Measurements from ENCODE around the gene ARHGAP44.

Gene ARHGAP44

GRCh38 chr17:12907477-12907876 is 118.2 kb downstream of the ARHGAP44 start:
- DNase-seq, result no peak

- no peak for DNase-seq
Observed at GRCh38 chr17:12909046-12909445, 119.7 kb downstream of the ARHGAP44 start.

GRCh38 chr17:12909511-12909910 is 120.2 kb downstream of the ARHGAP44 start:
- DNase-seq, result no peak

GRCh38 chr17:12911239-12911638 is 121.9 kb downstream of the ARHGAP44 start:
- no peak for DNase-seq

GRCh38 chr17:12917399-12917798 is 128.1 kb downstream of the ARHGAP44 start:
- no peak for DNase-seq

DNA sequence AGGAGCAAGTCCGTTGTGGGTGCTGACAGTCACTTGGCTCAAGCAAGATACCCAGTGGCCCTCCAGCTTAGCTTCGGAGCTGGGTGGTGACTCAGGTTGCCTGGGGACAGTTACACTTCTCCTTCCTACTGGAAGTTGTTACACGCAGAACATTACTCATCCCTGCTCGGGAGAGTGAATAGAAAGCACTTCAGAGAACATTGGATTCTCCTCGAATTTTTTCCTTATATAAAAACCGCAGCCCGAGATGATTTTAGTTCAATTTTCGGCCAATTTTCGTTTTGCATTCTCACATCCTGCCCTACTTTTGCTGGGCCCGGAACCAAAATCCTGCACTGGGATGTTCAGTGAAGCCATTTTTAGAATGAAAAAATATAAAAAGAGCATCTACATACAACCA is 128.8 kb downstream of the ARHGAP44 start:
- no peak for DNase-seq

DNA sequence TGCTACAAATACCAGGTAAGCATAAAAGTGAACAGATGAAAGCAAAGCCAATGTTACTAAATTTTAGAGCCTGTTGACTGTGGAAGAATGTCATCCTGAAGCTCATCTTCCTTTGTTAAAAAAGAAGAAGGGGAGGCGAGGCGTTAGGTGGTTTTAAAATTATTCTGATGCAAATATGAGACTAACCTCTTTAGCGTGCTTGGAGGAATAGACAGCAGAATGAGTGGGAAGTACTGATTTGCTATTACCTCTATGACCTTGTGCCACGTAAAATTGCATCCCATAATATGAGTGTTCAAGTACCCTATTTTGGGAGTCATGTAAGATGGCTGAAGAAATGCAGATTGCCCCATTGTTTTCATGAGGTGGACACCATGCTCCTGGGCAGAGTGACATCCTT is 132.8 kb downstream of the ARHGAP44 start:
- no peak for DNase-seq

DNA sequence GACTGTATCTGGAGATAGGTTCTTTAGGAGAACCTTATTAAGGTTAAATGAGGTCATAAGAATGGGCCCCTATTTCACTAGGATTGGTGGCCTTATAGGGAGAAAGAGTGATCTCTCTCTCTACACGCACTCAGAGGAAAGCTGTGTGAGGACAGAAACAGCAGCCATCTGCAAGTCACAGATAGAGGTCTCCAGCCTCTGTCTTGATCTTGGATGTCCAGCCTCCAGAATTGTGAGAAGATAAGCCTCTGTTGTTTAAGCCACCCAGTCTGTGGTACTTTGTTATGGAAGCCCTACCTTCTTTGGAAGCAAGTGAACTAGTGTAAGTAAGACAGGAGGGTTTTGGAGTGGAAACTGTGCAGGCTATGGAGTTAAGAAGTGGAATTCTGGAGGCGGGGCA is 135.3 kb downstream of the ARHGAP44 start:
- DNase-seq, result no peak

- DNase-seq, result no peak
Observed at GRCh38 chr17:12927001-12927400, 137.7 kb downstream of the ARHGAP44 start.

GRCh38 chr17:12927541-12928425 is 138.5 kb downstream of the ARHGAP44 start:
- DNase-seq, result no peak

GRCh38 chr17:12928736-12929135 is 139.4 kb downstream of the ARHGAP44 start:
- peak; percentile 37 for DNase-seq

GRCh38 chr17:12936501-12936900 is 147.2 kb downstream of the ARHGAP44 start:
- no peak for DNase-seq

- no peak for DNase-seq
Observed at GRCh38 chr17:12940699-12941098, 151.4 kb downstream of the ARHGAP44 start.

DNA sequence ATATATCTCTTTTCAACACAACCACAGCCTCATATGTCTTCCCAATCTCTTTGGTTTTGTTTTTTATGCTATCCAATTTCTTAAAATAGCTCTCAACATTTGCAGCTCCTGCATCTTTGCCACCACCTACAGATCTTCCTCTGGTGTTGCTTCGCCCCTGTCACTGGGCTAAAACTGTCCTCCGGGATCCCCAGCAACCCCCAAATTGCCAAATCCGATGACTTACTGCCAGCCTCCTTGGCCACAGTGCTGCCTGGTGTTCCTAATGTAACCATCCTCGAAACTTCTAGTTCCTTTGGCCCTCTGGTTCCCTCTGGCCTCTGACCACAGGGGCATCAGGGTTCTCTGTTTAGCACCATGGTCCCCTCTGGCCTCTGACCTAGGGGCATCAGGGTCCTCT is 157.7 kb downstream of the ARHGAP44 start:
- no peak for DNase-seq

DNA sequence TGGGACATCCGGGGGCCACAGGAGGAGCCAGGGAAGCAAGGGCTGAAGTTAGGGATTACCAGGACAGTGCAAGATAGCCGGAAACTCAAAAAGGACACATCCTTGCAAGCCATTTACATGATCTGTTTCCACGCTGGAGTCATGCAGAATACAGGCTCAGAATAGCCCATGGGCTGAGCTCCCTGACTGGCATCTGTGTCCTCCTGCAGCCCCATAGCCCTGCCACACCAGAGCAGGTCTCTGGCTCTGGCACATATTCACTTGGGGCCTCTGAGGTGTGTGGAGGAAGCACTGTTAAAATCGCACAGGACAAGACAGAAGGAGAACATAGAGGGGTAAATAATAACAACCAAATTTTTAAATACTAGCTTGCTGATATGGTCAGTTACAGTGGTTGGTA is 162.7 kb downstream of the ARHGAP44 start:
- DNase-seq, result no peak

GRCh38 chr17:12953156-12953555 is 163.9 kb downstream of the ARHGAP44 start:
- DNase-seq, result no peak

GRCh38 chr17:12955521-12955920 is 166.2 kb downstream of the ARHGAP44 start:
- DNase-seq, result no peak

DNA sequence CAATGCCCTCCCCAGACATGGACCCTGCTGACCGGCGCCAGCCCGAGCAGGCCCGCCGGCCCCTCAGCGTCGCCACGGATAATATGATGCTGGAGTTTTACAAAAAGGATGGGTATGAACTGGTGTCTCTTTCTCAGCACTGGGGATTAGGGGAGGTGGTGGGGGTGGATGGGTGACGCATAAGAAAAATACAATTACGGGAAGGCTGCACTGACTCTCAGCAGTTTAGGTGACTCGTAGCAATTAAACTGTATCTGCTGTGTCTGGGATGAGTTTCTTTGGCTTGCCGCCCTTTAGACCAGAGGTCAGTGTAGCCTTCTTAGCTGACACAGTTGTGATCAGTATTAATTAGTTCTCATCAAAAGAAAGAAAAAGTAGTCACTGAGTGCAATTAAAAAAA is 169.5 kb downstream of the ARHGAP44 start:
- no peak for DNase-seq

DNA sequence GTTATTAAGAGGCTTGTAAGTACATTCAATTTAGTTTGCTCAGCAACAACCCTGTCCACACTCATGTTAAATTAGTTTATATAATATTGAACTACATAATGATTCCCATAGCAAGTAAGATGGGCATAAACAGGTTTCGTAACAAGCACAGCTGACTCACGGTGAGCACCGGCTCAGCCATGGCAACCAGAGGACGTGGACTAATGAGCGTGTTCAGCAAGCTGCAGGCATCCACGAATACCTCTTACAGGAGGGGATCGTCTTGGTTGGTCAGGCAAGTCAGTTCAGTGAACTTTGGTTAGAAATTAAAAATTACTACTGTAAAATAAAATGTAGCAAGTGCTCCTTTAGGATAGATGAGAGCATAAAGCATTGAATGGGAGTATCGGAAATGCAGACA is 170.1 kb downstream of the ARHGAP44 start:
- no peak for DNase-seq

- DNase-seq, result no peak
Observed at GRCh38 chr17:12961655-12962054, 172.4 kb downstream of the ARHGAP44 start.

DNA sequence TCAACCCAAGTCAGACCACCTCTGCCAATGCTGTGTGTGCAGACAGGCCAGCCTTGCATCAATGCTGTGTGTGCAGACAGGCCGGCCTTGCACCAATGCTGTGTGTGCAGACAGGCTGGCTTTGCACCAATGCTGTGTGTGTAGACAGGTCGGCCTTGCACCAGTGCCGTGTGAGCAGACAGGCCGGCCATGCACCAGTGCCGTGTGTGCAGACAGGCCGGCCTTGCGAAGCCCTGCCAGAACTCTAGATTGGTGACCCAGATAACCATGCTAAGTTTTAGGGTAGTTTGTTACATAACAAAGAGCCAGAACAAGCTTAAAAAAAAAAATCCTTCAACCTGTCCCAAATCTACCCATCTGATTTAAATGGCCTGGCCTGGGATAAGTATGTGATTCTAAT is 174.2 kb downstream of the ARHGAP44 start:
- DNase-seq, result no peak

DNA sequence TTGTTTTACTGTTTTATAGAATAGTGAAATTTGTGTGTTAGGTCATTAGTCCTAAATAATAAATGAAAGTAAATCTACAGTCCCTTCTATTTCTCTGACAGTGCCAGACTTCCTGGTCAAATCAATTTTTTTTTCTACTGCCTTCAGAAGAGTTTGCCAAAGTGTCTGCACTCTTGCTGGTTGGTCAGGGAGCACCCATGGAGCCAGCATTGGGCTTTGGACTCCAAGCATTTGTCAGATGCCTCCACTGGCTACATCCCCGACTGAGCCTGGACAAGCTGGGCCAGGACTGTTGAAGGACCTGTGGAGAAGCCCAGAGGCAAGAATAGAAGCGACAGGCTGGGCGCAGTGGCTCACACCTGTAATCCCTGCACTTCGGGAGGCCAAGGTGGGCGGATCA is 174.9 kb downstream of the ARHGAP44 start:
- no peak for DNase-seq

DNA sequence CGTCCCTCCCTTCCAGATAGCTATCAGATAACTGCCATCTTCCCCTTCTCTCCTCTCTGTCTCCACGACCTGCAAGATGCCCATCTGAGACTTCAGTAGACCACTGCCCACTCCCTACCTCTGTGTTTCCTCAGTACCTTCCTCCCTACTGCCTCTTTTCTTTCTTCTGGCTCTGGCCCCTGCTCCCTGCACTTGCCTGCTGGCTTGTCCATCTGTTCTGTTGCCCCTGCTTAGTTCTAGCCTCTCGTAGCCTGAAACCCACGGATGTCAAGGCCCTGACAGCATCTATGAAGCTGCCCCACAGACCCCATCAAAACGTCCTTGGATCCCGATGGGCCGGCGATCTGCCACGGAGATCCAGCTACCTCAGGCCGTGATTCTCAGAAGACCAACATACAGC is 175.5 kb downstream of the ARHGAP44 start:
- DNase-seq, result no peak

DNA sequence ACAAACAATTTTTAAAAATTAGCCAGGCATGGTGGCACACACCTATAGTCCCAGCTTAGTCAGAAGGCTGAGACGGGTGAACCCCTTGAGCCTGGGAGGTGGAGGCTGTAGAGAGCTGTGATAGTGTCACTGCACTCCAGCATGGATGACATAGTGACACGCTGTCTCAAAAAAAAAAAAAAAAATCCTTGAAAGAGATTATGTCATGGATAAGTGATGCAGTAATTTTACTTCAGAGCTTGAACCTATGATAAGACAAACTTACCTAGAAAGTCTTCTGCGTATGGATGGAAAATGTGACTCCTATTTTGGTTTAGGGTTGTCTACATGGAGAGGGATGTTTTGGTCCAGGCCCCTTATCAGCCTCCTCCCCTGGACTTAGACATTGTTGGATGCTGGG is 176.7 kb downstream of the ARHGAP44 start:
- DNase-seq, result no peak

DNA sequence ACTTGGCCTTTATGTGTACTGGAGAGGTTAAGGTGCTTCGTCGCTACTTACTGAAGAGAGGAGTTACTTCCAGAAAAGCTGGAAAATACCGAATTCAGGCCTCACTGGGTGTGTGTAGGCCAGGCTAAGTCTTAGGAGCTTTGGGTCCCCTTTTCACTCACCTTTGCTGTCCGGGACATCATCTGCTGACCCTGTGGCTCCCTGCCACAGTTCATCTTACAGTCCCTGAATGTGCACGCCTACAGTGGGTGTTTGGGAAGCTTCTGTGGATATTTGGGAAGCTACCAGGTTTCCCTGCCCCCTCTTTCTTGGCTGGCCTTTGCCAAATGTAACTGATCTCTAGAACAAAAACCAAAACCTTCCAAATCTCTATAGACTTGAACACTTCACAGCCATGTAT is 177.1 kb downstream of the ARHGAP44 start:
- no peak for DNase-seq
